ENCODE data around the gene NOM1.

- TF ChIP-seq, protein P1, sequence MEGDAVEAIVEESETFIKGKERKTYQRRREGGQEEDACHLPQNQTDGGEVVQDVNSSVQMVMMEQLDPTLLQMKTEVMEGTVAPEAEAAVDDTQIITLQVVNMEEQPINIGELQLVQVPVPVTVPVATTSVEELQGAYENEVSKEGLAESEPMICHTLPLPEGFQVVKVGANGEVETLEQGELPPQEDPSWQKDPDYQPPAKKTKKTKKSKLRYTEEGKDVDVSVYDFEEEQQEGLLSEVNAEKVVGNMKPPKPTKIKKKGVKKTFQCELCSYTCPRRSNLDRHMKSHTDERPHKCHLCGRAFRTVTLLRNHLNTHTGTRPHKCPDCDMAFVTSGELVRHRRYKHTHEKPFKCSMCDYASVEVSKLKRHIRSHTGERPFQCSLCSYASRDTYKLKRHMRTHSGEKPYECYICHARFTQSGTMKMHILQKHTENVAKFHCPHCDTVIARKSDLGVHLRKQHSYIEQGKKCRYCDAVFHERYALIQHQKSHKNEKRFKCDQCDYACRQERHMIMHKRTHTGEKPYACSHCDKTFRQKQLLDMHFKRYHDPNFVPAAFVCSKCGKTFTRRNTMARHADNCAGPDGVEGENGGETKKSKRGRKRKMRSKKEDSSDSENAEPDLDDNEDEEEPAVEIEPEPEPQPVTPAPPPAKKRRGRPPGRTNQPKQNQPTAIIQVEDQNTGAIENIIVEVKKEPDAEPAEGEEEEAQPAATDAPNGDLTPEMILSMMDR (IDR thresholded peaks at IDR 0.05; ENCODE audit: insufficient read depth, low read length), result no peak
- TF ChIP-seq, protein P2, sequence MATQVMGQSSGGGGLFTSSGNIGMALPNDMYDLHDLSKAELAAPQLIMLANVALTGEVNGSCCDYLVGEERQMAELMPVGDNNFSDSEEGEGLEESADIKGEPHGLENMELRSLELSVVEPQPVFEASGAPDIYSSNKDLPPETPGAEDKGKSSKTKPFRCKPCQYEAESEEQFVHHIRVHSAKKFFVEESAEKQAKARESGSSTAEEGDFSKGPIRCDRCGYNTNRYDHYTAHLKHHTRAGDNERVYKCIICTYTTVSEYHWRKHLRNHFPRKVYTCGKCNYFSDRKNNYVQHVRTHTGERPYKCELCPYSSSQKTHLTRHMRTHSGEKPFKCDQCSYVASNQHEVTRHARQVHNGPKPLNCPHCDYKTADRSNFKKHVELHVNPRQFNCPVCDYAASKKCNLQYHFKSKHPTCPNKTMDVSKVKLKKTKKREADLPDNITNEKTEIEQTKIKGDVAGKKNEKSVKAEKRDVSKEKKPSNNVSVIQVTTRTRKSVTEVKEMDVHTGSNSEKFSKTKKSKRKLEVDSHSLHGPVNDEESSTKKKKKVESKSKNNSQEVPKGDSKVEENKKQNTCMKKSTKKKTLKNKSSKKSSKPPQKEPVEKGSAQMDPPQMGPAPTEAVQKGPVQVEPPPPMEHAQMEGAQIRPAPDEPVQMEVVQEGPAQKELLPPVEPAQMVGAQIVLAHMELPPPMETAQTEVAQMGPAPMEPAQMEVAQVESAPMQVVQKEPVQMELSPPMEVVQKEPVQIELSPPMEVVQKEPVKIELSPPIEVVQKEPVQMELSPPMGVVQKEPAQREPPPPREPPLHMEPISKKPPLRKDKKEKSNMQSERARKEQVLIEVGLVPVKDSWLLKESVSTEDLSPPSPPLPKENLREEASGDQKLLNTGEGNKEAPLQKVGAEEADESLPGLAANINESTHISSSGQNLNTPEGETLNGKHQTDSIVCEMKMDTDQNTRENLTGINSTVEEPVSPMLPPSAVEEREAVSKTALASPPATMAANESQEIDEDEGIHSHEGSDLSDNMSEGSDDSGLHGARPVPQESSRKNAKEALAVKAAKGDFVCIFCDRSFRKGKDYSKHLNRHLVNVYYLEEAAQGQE (IDR thresholded peaks at IDR 0.05; ENCODE audit: insufficient replicate concordance, low read depth), result no peak
- TF ChIP-seq POLR2AphosphoS5 (IDR thresholded peaks at IDR 0.05; ENCODE audit: low read depth), result no peak
Observed at GRCh38 chr7:156993925-156994235, 44.4 kb downstream of the NOM1 start.
